Osteoblast (primary cell): ENCODE measurements around the gene PIGO. TPM values are rescaled to one million over a fixed set of nuclear protein-coding genes. Genes with fewer than 3 reads are reported as not detected.

Experiments
- DNase-seq: peaks from one replicate; pipeline ENCODE4 v3.0.0; 2011; ENCODE audit warnings: low spot score, mixed read lengths; ENCODE audit not compliant: insufficient read length; ENCODE audit errors: missing footprints
- H2AFZ ChIP-seq: 2 replicates; pipeline ENCODE4 v1.6.0; 2011; ENCODE audit warnings: mild to moderate bottlenecking, low read length
- H3K27ac ChIP-seq: 2 replicates; pipeline ENCODE4 v1.5.1; 2011; ENCODE audit warnings: mild to moderate bottlenecking, low read depth, low read length, moderate library complexity
- H3K27me3 ChIP-seq: 2 replicates; pipeline ENCODE4 v1.6.0; 2012; ENCODE audit warnings: mild to moderate bottlenecking, control low read depth, inconsistent platforms, low read length, moderate library complexity; ENCODE audit not compliant: insufficient read depth
- H3K36me3 ChIP-seq: 2 replicates; pipeline ENCODE4 v1.5.1; 2011; ENCODE audit warnings: mild to moderate bottlenecking, low read length, control low read depth, moderate library complexity; ENCODE audit not compliant: insufficient read depth
- H3K4me1 ChIP-seq: 2 replicates; pipeline ENCODE4 v1.5.1; 2011; ENCODE audit warnings: mild to moderate bottlenecking, low read length, control low read depth, moderate library complexity; ENCODE audit not compliant: insufficient read depth
- H3K4me2 ChIP-seq: 2 replicates; pipeline ENCODE4 v1.6.0; 2011; ENCODE audit warnings: mild to moderate bottlenecking, low read length; ENCODE audit not compliant: insufficient read depth
- H3K4me3 ChIP-seq: fragments of 200-600 bp; sonication (generic); 3 replicates; pipeline ENCODE4 v1.5.1; 2012; ENCODE audit warnings: mild to moderate bottlenecking, low read length, inconsistent platforms; ENCODE audit not compliant: insufficient read depth
- H3K79me2 ChIP-seq: 2 replicates; pipeline ENCODE4 v1.6.0; 2012; ENCODE audit warnings: mild to moderate bottlenecking, low read length, control low read depth, inconsistent platforms; ENCODE audit not compliant: insufficient read depth
- H3K9me3 ChIP-seq: 2 replicates; pipeline ENCODE4 v1.5.1; 2011; ENCODE audit warnings: low read depth, low read length, control low read depth
- H4K20me1 ChIP-seq: 2 replicates; pipeline ENCODE4 v1.6.0; 2012; ENCODE audit warnings: mild to moderate bottlenecking, low read length, control low read depth; ENCODE audit not compliant: insufficient read depth
- CTCF ChIP-seq: IDR thresholded peaks from 2 replicates; pipeline ENCODE4 v1.5.1; 2011; ENCODE audit warnings: mild to moderate bottlenecking, low read depth, low read length, moderate library complexity; ENCODE audit errors: extremely low read depth
- total RNA-seq: library from RNA; depleted of rRNA; stranded (reverse); fragments of >200 nt; gene quantifications from 2 replicates; pipeline ENCODE4 v1.2.3, GENCODE V29; 2012

Gene PIGO
- total RNA-seq, 1 donor, result 15.9 TPM

DNA sequence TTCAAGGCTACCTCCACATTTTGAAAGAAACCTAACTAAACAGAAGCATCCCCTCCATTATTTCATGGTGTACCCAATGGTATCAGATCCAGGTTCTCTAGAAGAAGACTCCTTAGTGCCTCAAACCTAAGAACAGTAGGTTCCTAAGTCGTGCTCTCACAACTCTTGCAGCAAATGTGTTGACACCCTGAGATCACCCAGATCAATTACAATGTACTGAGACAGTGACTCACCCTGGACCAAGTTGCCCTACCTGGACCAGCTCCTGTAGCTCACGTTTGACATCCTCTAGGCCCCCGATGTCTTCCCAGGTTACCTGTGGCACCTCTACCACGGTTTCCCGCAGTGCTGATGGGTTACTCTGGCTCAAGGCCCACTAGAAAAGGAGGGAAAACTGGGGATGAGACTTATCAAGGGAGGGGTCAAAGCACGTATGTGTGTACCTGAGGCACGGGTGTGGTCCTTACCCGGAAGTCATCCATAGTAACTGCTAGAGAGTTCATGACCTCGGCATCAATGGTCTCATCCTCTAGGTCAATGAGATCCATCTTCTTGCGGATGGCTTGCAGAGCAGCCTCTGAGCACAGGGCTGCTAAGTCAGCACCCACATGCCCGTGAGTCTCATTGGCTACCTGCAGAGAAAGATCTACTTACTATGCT lies 35.7 kb downstream of the PIGO start:
- Histone ChIP-seq H4K20me1 (peaks cover 64% of the 10 kb centered on the region), H3K27ac (no peak overlapping the region), H3K27me3 (no peaks in the 10 kb centered on the region), H2AFZ (no peak overlapping the region), H3K4me2 (no peak overlapping the region), H3K4me1 (no peaks in the 10 kb centered on the region), H3K4me3 (no peak overlapping the region), H3K36me3 (peaks cover 98% of the 10 kb centered on the region), H3K79me2 (peaks cover 49% of the 10 kb centered on the region), H3K9me3 (no peaks in the 10 kb centered on the region)
- no peak for TF ChIP-seq CTCF
- DNase-seq, result no peak

DNA sequence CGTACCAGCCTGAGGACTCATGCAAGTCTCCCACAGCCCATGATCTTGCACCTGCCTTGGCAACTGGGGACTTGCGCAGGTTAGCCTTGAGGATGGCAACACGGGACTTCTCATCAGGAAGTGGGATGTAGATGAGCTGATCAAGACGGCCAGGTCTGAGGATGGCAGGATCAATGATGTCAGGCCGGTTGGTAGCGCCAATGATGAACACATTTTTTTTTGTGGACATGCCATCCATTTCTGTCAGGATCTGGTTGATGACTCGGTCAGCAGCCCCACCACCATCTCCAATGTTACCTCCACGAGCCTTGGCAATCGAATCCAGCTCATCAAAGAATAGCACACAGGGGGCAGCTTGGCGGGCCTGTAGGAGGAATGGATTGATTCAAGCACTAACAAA lies 37.0 kb downstream of the PIGO start:
- peaks cover 57% of the 10 kb centered on the region for H4K20me1 ChIP-seq
- no peak overlapping the region for H3K4me3 ChIP-seq
- no peak for DNase-seq

DNA sequence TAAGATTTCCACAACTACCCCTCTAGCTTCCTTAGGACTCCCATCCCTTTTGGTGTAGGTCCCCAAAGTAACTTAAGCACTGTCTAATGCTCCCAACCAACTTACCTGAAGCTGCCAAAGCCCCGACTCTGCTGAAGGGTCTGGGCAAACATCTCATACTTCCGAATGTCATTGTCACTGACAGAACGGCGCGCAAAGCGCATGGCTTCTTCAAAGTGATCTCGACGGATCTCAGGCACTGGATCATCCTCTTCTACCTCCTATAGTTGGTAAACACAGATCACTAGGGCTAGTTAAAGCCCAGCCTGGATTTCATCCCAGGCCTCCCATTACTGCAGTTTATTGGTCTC lies 39.1 kb downstream of the PIGO start:
- no peak overlapping the region for H2AFZ ChIP-seq
- no peaks in the 10 kb centered on the region for H3K9me3 ChIP-seq
- no peak overlapping the region for H3K4me3 ChIP-seq
- no peak for DNase-seq
- H3K36me3 ChIP-seq, result peaks cover 90% of the 10 kb centered on the region
- peaks cover 41% of the 10 kb centered on the region for H4K20me1 ChIP-seq
- H3K27ac ChIP-seq, result no peak overlapping the region
- H3K27me3 ChIP-seq, result no peaks in the 10 kb centered on the region
- H3K4me1 ChIP-seq, result no peaks in the 10 kb centered on the region
- H3K79me2 ChIP-seq, result peaks cover 21% of the 10 kb centered on the region
- H3K4me2 ChIP-seq, result no peak overlapping the region
- no peak for TF ChIP-seq CTCF

More for the DNA sequence above, 37.0 kb downstream of the PIGO start:
- no peaks in the 10 kb centered on the region for H3K9me3 ChIP-seq
- no peak for TF ChIP-seq CTCF
- H3K27ac ChIP-seq, result no peak overlapping the region
- peaks cover 41% of the 10 kb centered on the region for H3K79me2 ChIP-seq
- H2AFZ ChIP-seq, result no peak overlapping the region
- H3K4me1 ChIP-seq, result no peaks in the 10 kb centered on the region
- H3K4me2 ChIP-seq, result no peak overlapping the region
- no peaks in the 10 kb centered on the region for H3K27me3 ChIP-seq
- peaks cover 99% of the 10 kb centered on the region for H3K36me3 ChIP-seq

DNA sequence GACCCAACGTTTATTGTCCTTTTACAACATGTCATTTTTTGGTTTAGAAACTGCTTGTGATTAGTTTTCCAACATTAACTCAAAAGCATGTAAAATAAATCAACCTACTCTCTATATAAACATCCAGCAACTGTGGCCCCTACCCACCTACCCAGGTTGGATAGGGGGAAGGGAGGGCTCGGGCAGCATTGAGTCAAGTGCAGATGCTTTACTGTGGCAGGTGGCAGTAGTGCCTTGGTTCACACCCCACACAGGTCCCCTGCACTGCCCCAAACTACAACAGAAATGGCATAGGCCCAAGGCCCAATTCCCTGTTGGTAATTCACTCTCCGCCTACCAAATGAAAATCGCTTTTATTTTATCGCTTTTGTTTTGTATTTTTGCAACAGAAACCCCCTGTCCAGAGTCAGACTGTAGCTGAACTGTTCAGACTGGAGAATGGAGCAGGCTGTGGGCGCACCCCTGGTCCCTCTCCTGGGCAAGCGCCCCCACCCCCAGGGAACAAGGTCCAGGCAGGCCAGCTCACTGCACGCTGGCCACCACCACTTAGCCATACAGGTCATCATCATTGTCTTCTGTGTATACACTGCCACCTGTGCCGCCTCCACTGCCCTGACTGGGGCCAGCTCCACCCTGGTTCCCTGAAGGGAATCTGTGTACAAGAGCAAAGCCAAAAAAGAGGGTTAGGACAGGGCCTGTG lies 39.7 kb downstream of the PIGO start:
- H2AFZ ChIP-seq, result no peak overlapping the region
- H4K20me1 ChIP-seq, result peaks cover 36% of the 10 kb centered on the region
- no peaks in the 10 kb centered on the region for H3K4me1 ChIP-seq
- no peak overlapping the region for H3K4me2 ChIP-seq
- no peaks in the 10 kb centered on the region for H3K9me3 ChIP-seq
- no peak for TF ChIP-seq CTCF
- peaks cover 89% of the 10 kb centered on the region for H3K36me3 ChIP-seq
- no peak overlapping the region for H3K27ac ChIP-seq
- peaks cover 17% of the 10 kb centered on the region for H3K79me2 ChIP-seq
- no peak overlapping the region for H3K4me3 ChIP-seq
- no peaks in the 10 kb centered on the region for H3K27me3 ChIP-seq
- DNase-seq, result no peak
